Measurements from ENCODE around the gene CAMSAP3.

GRCh38 chr19:7558667-7559066 is 37.0 kb upstream of the CAMSAP3 start:
- TF ChIP-seq CTCF (conservative IDR thresholded peaks at IDR 0.05) (no peak), ZFX (IDR thresholded peaks at IDR 0.05) (no peak)

Data from C4-2B (cell line).